Measurements from ENCODE around the gene RREB1.

- TF ChIP-seq CTCF (IDR thresholded peaks at IDR 0.05 in 8 of 11, conservative IDR thresholded peaks at IDR 0.05 in 3 of 11): no peak
- no peak for TF ChIP-seq POLR2AphosphoS5 (IDR thresholded peaks at IDR 0.05)
These were observed 70.5 kb downstream of the RREB1 start for GRCh38 chr6:7178280-7178679.
